Measurements from ENCODE around the gene NDUFS2.

The NDUFS2 gene

GRCh38 chr1:161200992-161201835 is 953 bp upstream of the NDUFS2 start:
- Histone ChIP-seq H3K9me2 (replicated peaks; ENCODE audit: control insufficient read depth, low read length) (no peaks in the 10 kb centered on the region), H3K79me2 (ENCODE audit: control insufficient read depth, low read length) (peaks cover 18% of the 10 kb centered on the region), H4K20me1 (ENCODE audit: control insufficient read depth, insufficient read depth, low read depth, low read length) (no peaks in the 10 kb centered on the region), H3K9me3 (ENCODE audit: control insufficient read depth, insufficient read depth, low read length) (no peaks in the 10 kb centered on the region), H3K27ac (ENCODE audit: low read depth, low read length) (peak overlapping the region; percentile 54), H3K36me3 (ENCODE audit: control insufficient read depth, low read length) (peaks cover 27% of the 10 kb centered on the region), H3K4me2 (ENCODE audit: low read length) (peak overlapping the region; percentile 92), H3K4me3 (ENCODE audit: low read length) (peak overlapping the region; percentile 95), H3K27me3 (ENCODE audit: control insufficient read depth, low read length) (no peaks in the 10 kb centered on the region), H3K4me1 (ENCODE audit: control insufficient read depth, low read length) (peaks cover 38% of the 10 kb centered on the region), H3F3A (ENCODE audit: control insufficient read depth, insufficient read depth) (peaks cover 2% of the 10 kb centered on the region; the same call in 1 of the 2 replicates)
- TF ChIP-seq EZH2phosphoT487 (IDR thresholded peaks at IDR 0.05; ENCODE audit: borderline replicate concordance, low read length) (no peak), CTCF (IDR thresholded peaks at IDR 0.05; ENCODE audit: low read depth, low read length, poor library complexity, severe bottlenecking) (no peak)

- Histone ChIP-seq H3K36me3 (ENCODE audit: control insufficient read depth, low read length) (peaks cover 69% of the 10 kb centered on the region), H3K4me1 (ENCODE audit: control insufficient read depth, low read length) (peaks cover 31% of the 10 kb centered on the region), H3K4me2 (ENCODE audit: low read length) (no peak overlapping the region), H3K27me3 (ENCODE audit: control insufficient read depth, low read length) (no peaks in the 10 kb centered on the region), H3F3A (ENCODE audit: control insufficient read depth, insufficient read depth) (peaks cover 2% of the 10 kb centered on the region; the same call in 1 of the 2 replicates), H3K27ac (ENCODE audit: low read depth, low read length) (no peak overlapping the region), H3K9me3 (ENCODE audit: control insufficient read depth, insufficient read depth, low read length) (no peaks in the 10 kb centered on the region), H3K4me3 (ENCODE audit: low read length) (no peak overlapping the region), H3K79me2 (ENCODE audit: control insufficient read depth, low read length) (peaks cover 18% of the 10 kb centered on the region), H4K20me1 (ENCODE audit: control insufficient read depth, insufficient read depth, low read depth, low read length) (no peaks in the 10 kb centered on the region), H3K9me2 (replicated peaks; ENCODE audit: control insufficient read depth, low read length) (no peaks in the 10 kb centered on the region)
- TF ChIP-seq CTCF (IDR thresholded peaks at IDR 0.05; ENCODE audit: low read depth, low read length, poor library complexity, severe bottlenecking) (no peak), EZH2phosphoT487 (IDR thresholded peaks at IDR 0.05; ENCODE audit: borderline replicate concordance, low read length) (no peak)
Measured at GRCh38 chr1:161206411-161207140, 4.4 kb downstream of the NDUFS2 start.

GRCh38 chr1:161207173-161207572 is 5.0 kb downstream of the NDUFS2 start:
- H3K4me3 ChIP-seq (ENCODE audit: low read length), result no peak overlapping the region
- peaks cover 75% of the 10 kb centered on the region for H3K36me3 ChIP-seq (ENCODE audit: control insufficient read depth, low read length)

More at GRCh38 chr1:161207173-161207572, 5.0 kb downstream of the NDUFS2 start:
- Histone ChIP-seq H3K79me2 (ENCODE audit: control insufficient read depth, low read length) (peaks cover 18% of the 10 kb centered on the region), H3K9me3 (ENCODE audit: control insufficient read depth, insufficient read depth, low read length) (no peaks in the 10 kb centered on the region), H4K20me1 (ENCODE audit: control insufficient read depth, insufficient read depth, low read depth, low read length) (no peaks in the 10 kb centered on the region), H3K9me2 (replicated peaks; ENCODE audit: control insufficient read depth, low read length) (no peaks in the 10 kb centered on the region), H3K4me1 (ENCODE audit: control insufficient read depth, low read length) (peaks cover 27% of the 10 kb centered on the region), H3K4me2 (ENCODE audit: low read length) (no peak overlapping the region), H3F3A (ENCODE audit: control insufficient read depth, insufficient read depth) (peaks cover 2% of the 10 kb centered on the region; the same call in 1 of the 2 replicates), H3K27me3 (ENCODE audit: control insufficient read depth, low read length) (no peaks in the 10 kb centered on the region), H3K27ac (ENCODE audit: low read depth, low read length) (no peak overlapping the region)
- no peak for TF ChIP-seq EZH2phosphoT487 (IDR thresholded peaks at IDR 0.05; ENCODE audit: borderline replicate concordance, low read length)
- TF ChIP-seq CTCF (IDR thresholded peaks at IDR 0.05; ENCODE audit: low read depth, low read length, poor library complexity, severe bottlenecking), result no peak

Measured in DOHH2 (cell line).